ENCODE data around the gene SLC36A3.
"Not testable (repeated sequence)": the region's sequence is repeated elsewhere in the genome, so short reads cannot be mapped to it uniquely, and the experiment has no call there.

Gene SLC36A3

GRCh38 chr5:151303666-151304065 is at the start of gene SLC36A3:
Gene SLC36A3, minus strand, starts transcription at chr5:151303766. Its CDS starts 412 bp downstream, at chr5:151303354.
- no peak for DNase-seq

- no peak for DNase-seq
These were observed 48.1 kb upstream of the SLC36A3 start for GRCh38 chr5:151351671-151352070.

- DNase-seq, result no peak
These were observed 45.2 kb upstream of the SLC36A3 start for GRCh38 chr5:151348789-151349188.

GRCh38 chr5:151347369-151347768 is 43.8 kb upstream of the SLC36A3 start, which contains the start of gene SLC36A2:
Gene SLC36A2, minus strand, starts transcription at chr5:151347559. Its CDS starts 99 bp downstream, at chr5:151347460.
- no peak for DNase-seq

- DNase-seq, result no peak
These were observed 42.4 kb upstream of the SLC36A3 start for GRCh38 chr5:151345808-151346478.

GRCh38 chr5:151345187-151345807 is 41.7 kb upstream of the SLC36A3 start:
- DNase-seq, result no peak

GRCh38 chr5:151344088-151344487 is 40.5 kb upstream of the SLC36A3 start:
- DNase-seq, result no peak

- DNase-seq, result no peak
These were observed 36.4 kb upstream of the SLC36A3 start for GRCh38 chr5:151340004-151340403.

GRCh38 chr5:151338734-151339133 is 35.2 kb upstream of the SLC36A3 start:
- DNase-seq, result no peak

GRCh38 chr5:151332857-151333256 is 29.3 kb upstream of the SLC36A3 start:
- no peak for DNase-seq

- DNase-seq, result no peak
These were observed 25.2 kb upstream of the SLC36A3 start for GRCh38 chr5:151328734-151329133.

GRCh38 chr5:151327585-151327984 is 24.0 kb upstream of the SLC36A3 start:
- DNase-seq, result no peak

GRCh38 chr5:151326266-151326665 is 22.7 kb upstream of the SLC36A3 start:
- DNase-seq, result no peak

GRCh38 chr5:151320481-151320880 is 16.9 kb upstream of the SLC36A3 start:
- DNase-seq, result no peak

GRCh38 chr5:151318850-151319732 is 15.5 kb upstream of the SLC36A3 start:
- no peak for DNase-seq

- DNase-seq, result no peak
These were observed 14.3 kb upstream of the SLC36A3 start for GRCh38 chr5:151317871-151318270.

- DNase-seq, result peak; percentile 60
These were observed 12.5 kb upstream of the SLC36A3 start for GRCh38 chr5:151315998-151316597.

GRCh38 chr5:151313357-151313756 is 9.8 kb upstream of the SLC36A3 start:
- no peak for DNase-seq

- DNase-seq, result no peak
These were observed 9.3 kb upstream of the SLC36A3 start for GRCh38 chr5:151312756-151313324.

GRCh38 chr5:151310932-151311331 is 7.4 kb upstream of the SLC36A3 start:
- no peak for DNase-seq

- DNase-seq, result not testable (repeated sequence)
These were observed 6.3 kb upstream of the SLC36A3 start for GRCh38 chr5:151309821-151310220.

- DNase-seq, result not testable (repeated sequence)
These were observed 5.7 kb upstream of the SLC36A3 start for GRCh38 chr5:151309266-151309665.

Measured in activated CD4-positive, alpha-beta T cell treated with anti-CD3 and anti-CD28 coated beads, Interleukin-2, amount 50 U/mL, for 1 hour (primary cell).